Measurements from ENCODE around the gene GCSH. TPM values are rescaled to one million over a fixed set of nuclear protein-coding genes. Genes with fewer than 3 reads are reported as not detected.
A peak's percentile ranks its signal among the peaks of the same experiment; 100 is the strongest.

Gene GCSH
- total and polyA plus RNA-seq, 8 donors: 4.9 to 36.4 (median 24.2) TPM

GRCh38 chr16:81066681-81067080 is 29.5 kb downstream of the GCSH start:
- TF ChIP-seq, protein P1, sequence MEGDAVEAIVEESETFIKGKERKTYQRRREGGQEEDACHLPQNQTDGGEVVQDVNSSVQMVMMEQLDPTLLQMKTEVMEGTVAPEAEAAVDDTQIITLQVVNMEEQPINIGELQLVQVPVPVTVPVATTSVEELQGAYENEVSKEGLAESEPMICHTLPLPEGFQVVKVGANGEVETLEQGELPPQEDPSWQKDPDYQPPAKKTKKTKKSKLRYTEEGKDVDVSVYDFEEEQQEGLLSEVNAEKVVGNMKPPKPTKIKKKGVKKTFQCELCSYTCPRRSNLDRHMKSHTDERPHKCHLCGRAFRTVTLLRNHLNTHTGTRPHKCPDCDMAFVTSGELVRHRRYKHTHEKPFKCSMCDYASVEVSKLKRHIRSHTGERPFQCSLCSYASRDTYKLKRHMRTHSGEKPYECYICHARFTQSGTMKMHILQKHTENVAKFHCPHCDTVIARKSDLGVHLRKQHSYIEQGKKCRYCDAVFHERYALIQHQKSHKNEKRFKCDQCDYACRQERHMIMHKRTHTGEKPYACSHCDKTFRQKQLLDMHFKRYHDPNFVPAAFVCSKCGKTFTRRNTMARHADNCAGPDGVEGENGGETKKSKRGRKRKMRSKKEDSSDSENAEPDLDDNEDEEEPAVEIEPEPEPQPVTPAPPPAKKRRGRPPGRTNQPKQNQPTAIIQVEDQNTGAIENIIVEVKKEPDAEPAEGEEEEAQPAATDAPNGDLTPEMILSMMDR (IDR thresholded peaks at IDR 0.05): no peak
- TF ChIP-seq POLR2AphosphoS5 (IDR thresholded peaks at IDR 0.05): no peak
- TF ChIP-seq EP300 (IDR thresholded peaks at IDR 0.05): no peak
- TF ChIP-seq POLR2A (IDR thresholded peaks at IDR 0.05): no peak
- intact Hi-C loops (cut with DNase I; ENCODE audit: low total_unique reads): no loop called here
- H3K27ac ChIP-seq: no peak overlapping the region
- H3K4me1 ChIP-seq: no peaks in the 10 kb centered on the region
- 66 to 72% (median 69%) methylated on average over 4 of the region's 4 CpGs for WGBS, 5 donors
- DNase-seq: peak in 1 of 2 donors; percentile 22
- no peaks in the 10 kb centered on the region for H3K36me3 ChIP-seq
- no peaks in the 10 kb centered on the region for H3K27me3 ChIP-seq
- no peak overlapping the region for H3K4me3 ChIP-seq
- no peaks in the 10 kb centered on the region for H3K9me3 ChIP-seq

GRCh38 chr16:81061871-81062608 is 34.2 kb downstream of the GCSH start:
- intact Hi-C loops (cut with DNase I; ENCODE audit: low total_unique reads): no loop called here
- TF ChIP-seq, protein P1 (IDR thresholded peaks at IDR 0.05): no peak
- Histone ChIP-seq H3K27ac (no peak overlapping the region), H3K27me3 (no peaks in the 10 kb centered on the region), H3K4me3 (no peak overlapping the region), H3K36me3 (no peaks in the 10 kb centered on the region), H3K9me3 (no peaks in the 10 kb centered on the region), H3K4me1 (no peaks in the 10 kb centered on the region)
- peak in 1 of 2 donors; percentile 6 for DNase-seq
- 86 to 90% (median 88%) methylated on average over 10 of the region's 10 CpGs for WGBS, 5 donors

DNA sequence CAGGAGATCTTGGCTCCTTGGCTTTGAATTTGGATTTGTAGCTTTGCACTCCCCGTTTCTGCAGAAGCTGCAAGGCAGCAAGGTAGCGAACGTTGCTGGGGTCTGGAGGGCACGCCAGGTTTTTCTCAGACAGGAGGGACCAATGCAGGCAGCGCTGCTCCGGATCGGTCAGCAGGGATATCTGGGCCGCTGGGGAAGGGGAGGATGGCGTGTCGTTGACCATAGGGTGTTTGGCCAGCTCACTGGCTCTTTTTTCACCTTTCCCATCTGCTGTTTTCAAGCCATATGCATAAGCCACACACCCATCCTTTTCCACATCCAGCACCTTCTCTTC is 34.9 kb downstream of the GCSH start:
- Histone ChIP-seq H3K27ac (no peak overlapping the region), H3K4me1 (no peaks in the 10 kb centered on the region), H3K9me3 (no peaks in the 10 kb centered on the region), H3K4me3 (no peak overlapping the region), H3K36me3 (no peaks in the 10 kb centered on the region), H3K27me3 (no peaks in the 10 kb centered on the region)
- 79 to 93% (median 91%) methylated on average over 10 of the region's 10 CpGs for WGBS, 5 donors
- intact Hi-C loops (cut with DNase I; ENCODE audit: low total_unique reads): no loop called here
- TF ChIP-seq POLR2A (IDR thresholded peaks at IDR 0.05) (no peak), POLR2AphosphoS5 (IDR thresholded peaks at IDR 0.05) (no peak), EP300 (IDR thresholded peaks at IDR 0.05) (no peak)
- TF ChIP-seq, protein P1 (IDR thresholded peaks at IDR 0.05): no peak
- DNase-seq: no peak

DNA sequence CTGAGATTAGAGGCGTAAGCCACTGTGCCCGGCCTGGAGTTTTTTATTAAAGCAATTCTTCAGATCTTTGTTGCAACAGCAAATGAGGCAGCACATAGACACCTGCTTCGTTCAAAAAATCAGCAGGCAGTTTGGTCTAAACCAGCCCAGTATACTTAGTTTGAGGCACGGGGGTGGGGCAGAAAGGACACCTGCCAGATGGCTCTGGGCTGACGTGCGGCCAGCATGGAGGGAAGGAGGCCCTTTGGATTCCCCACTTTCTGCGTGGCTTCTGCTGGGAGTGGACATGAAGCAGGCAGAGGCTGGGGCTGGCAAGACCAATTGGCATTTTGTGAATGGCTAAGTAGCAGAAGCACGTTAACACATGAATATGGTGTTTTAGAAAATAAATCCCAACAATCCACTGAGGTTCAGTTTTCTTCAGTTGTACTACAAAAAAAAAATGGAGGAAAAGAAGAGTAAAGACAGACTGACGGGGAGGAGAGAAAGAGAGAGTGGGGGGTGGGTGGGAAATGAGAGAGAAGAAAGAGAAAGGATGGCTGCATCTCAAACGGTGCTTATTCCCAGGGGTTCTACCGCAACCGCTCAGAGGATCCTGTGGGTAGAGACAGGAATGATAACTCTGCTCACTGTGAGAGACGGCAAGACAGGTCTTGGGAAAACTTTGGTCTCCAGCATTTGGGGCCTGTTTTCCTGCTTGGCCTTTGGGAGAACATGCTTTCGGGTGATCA is 35.5 kb downstream of the GCSH start:
- TF ChIP-seq POLR2A (IDR thresholded peaks at IDR 0.05): no peak
- Histone ChIP-seq H3K36me3 (no peaks in the 10 kb centered on the region), H3K9me3 (no peaks in the 10 kb centered on the region), H3K4me3 (no peak overlapping the region), H3K27ac (no peak overlapping the region), H3K4me1 (no peaks in the 10 kb centered on the region), H3K27me3 (no peaks in the 10 kb centered on the region)
- intact Hi-C loops (cut with DNase I; ENCODE audit: low total_unique reads): no loop called here
- no peak for DNase-seq
- 84 to 90% (median 88%) methylated on average over 14 of the region's 14 CpGs for WGBS, 5 donors

DNA sequence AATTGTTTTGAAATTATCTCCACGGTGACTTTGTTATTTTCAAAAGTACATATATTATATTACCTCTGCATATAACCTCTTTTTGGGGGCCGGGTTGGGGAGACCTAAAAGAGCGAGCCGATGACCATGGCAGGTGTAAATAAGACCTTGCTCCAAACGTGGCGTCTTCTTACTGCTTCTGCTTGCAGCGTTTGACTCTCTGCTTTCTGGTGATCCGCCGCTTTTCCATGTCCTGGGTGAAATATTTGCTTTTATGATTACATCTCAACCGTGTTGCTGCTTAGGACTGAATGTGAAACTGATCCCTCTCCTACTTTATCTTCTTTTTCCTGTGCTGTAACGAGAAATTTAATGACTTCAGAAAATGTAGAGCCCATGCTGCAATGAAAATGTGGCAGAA is 42.4 kb downstream of the GCSH start:
- H3K27me3 ChIP-seq: no peaks in the 10 kb centered on the region
- TF ChIP-seq EP300 (IDR thresholded peaks at IDR 0.05): no peak
- TF ChIP-seq POLR2A (IDR thresholded peaks at IDR 0.05): no peak
- TF ChIP-seq, protein P1 (IDR thresholded peaks at IDR 0.05): no peak
- TF ChIP-seq POLR2AphosphoS5 (IDR thresholded peaks at IDR 0.05): no peak
- H3K36me3 ChIP-seq: no peaks in the 10 kb centered on the region
- intact Hi-C loops (cut with DNase I; ENCODE audit: low total_unique reads): no loop called here
- no peak for DNase-seq
- peaks cover 0 to 17% (median 10%) of the 10 kb centered on the region in 4 donors for H3K9me3 ChIP-seq
- H3K4me3 ChIP-seq: no peak overlapping the region
- no peaks in the 10 kb centered on the region for H3K4me1 ChIP-seq
- no peak overlapping the region for H3K27ac ChIP-seq
- WGBS, 5 donors: 76 to 81% (median 79%) methylated on average over 11 of the region's 11 CpGs

Measured in stomach (tissue), 9 donors.